DOHH2 (cell line): ENCODE data around the gene CACNA1B.

Experiments
- CTCF ChIP-seq: fragments of 200-600 bp; sonication (generic); IDR thresholded peaks from one replicate; pipeline ENCODE4 v1.5.1; 2014; ENCODE audit warnings: antibody characterized with exemption, mild to moderate bottlenecking, low read depth, low read length; ENCODE audit not compliant: poor library complexity, severe bottlenecking
- EZH2phosphoT487 ChIP-seq: fragments of 200-600 bp; sonication (generic); IDR thresholded peaks from 2 replicates; pipeline ENCODE4 v1.6.1; 2017; ENCODE audit warnings: borderline replicate concordance, mild to moderate bottlenecking, antibody characterized with exemption, low read length, moderate library complexity, mixed read lengths

GRCh38 chr9:137973829-137974416 lies 96.3 kb downstream of the CACNA1B start:
- TF ChIP-seq CTCF (no peak), EZH2phosphoT487 (no peak)
